ENCODE results near the gene ZBTB16.

Gene ZBTB16

GRCh38 chr11:114016986-114017385 lies 42.5 kb upstream of the ZBTB16 start:
- Histone ChIP-seq H3K27me3 (ENCODE audit: insufficient read depth, poor library complexity, severe bottlenecking) (no peaks in the 10 kb centered on the region), H3K4me1 (ENCODE audit: insufficient read depth, poor library complexity, severe bottlenecking) (no peaks in the 10 kb centered on the region), H3K4me3 (ENCODE audit: severe bottlenecking) (no peak overlapping the region), H3K36me3 (ENCODE audit: low read depth) (no peaks in the 10 kb centered on the region), H3K27ac (ENCODE audit: poor library complexity, severe bottlenecking) (no peak overlapping the region), H3K9me3 (ENCODE audit: severe bottlenecking) (no peaks in the 10 kb centered on the region)
- no peak for DNase-seq (ENCODE audit: low spot score)
- ATAC-seq (ENCODE audit: low read depth): no peak
- no peak for TF ChIP-seq CTCF (IDR thresholded peaks at IDR 0.05; ENCODE audit: poor library complexity, severe bottlenecking)

GRCh38 chr11:114017723-114018122 lies 41.8 kb upstream of the ZBTB16 start:
- DNase-seq (ENCODE audit: low spot score): no peak
- H3K36me3 ChIP-seq (ENCODE audit: low read depth): no peaks in the 10 kb centered on the region
- H3K9me3 ChIP-seq (ENCODE audit: severe bottlenecking): no peaks in the 10 kb centered on the region
- H3K27me3 ChIP-seq (ENCODE audit: insufficient read depth, poor library complexity, severe bottlenecking): no peaks in the 10 kb centered on the region
- no peak for TF ChIP-seq CTCF (IDR thresholded peaks at IDR 0.05; ENCODE audit: poor library complexity, severe bottlenecking)
- no peaks in the 10 kb centered on the region for H3K4me1 ChIP-seq (ENCODE audit: insufficient read depth, poor library complexity, severe bottlenecking)
- ATAC-seq (ENCODE audit: low read depth): peak; percentile 79
- no peak overlapping the region for H3K27ac ChIP-seq (ENCODE audit: poor library complexity, severe bottlenecking)
- no peak overlapping the region for H3K4me3 ChIP-seq (ENCODE audit: severe bottlenecking)

- no peak overlapping the region for H3K4me3 ChIP-seq (ENCODE audit: severe bottlenecking)
- no peak for ATAC-seq (ENCODE audit: low read depth)
- H3K27me3 ChIP-seq (ENCODE audit: insufficient read depth, poor library complexity, severe bottlenecking): no peaks in the 10 kb centered on the region
- no peak for TF ChIP-seq CTCF (IDR thresholded peaks at IDR 0.05; ENCODE audit: poor library complexity, severe bottlenecking)
- H3K27ac ChIP-seq (ENCODE audit: poor library complexity, severe bottlenecking): no peak overlapping the region
- no peaks in the 10 kb centered on the region for H3K36me3 ChIP-seq (ENCODE audit: low read depth)
- H3K9me3 ChIP-seq (ENCODE audit: severe bottlenecking): no peaks in the 10 kb centered on the region
- no peaks in the 10 kb centered on the region for H3K4me1 ChIP-seq (ENCODE audit: insufficient read depth, poor library complexity, severe bottlenecking)
- no peak for DNase-seq (ENCODE audit: low spot score)
Observed at GRCh38 chr11:114019046-114019445, 40.5 kb upstream of the ZBTB16 start.

- no peaks in the 10 kb centered on the region for H3K9me3 ChIP-seq (ENCODE audit: severe bottlenecking)
- no peak overlapping the region for H3K27ac ChIP-seq (ENCODE audit: poor library complexity, severe bottlenecking)
- no peak overlapping the region for H3K4me3 ChIP-seq (ENCODE audit: severe bottlenecking)
- no peaks in the 10 kb centered on the region for H3K4me1 ChIP-seq (ENCODE audit: insufficient read depth, poor library complexity, severe bottlenecking)
- no peak for TF ChIP-seq CTCF (IDR thresholded peaks at IDR 0.05; ENCODE audit: poor library complexity, severe bottlenecking)
- DNase-seq (ENCODE audit: low spot score) (no peak), ATAC-seq (ENCODE audit: low read depth) (no peak)
- no peaks in the 10 kb centered on the region for H3K27me3 ChIP-seq (ENCODE audit: insufficient read depth, poor library complexity, severe bottlenecking)
- no peaks in the 10 kb centered on the region for H3K36me3 ChIP-seq (ENCODE audit: low read depth)
Observed at GRCh38 chr11:114019574-114019973, 39.9 kb upstream of the ZBTB16 start.

- H3K27me3 ChIP-seq (ENCODE audit: insufficient read depth, poor library complexity, severe bottlenecking): peaks cover 3% of the 10 kb centered on the region
- TF ChIP-seq CTCF (IDR thresholded peaks at IDR 0.05; ENCODE audit: poor library complexity, severe bottlenecking): no peak
- H3K36me3 ChIP-seq (ENCODE audit: low read depth): no peaks in the 10 kb centered on the region
- no peak for DNase-seq (ENCODE audit: low spot score)
- no peak overlapping the region for H3K27ac ChIP-seq (ENCODE audit: poor library complexity, severe bottlenecking)
- ATAC-seq (ENCODE audit: low read depth): no peak
- H3K9me3 ChIP-seq (ENCODE audit: severe bottlenecking): no peaks in the 10 kb centered on the region
- no peaks in the 10 kb centered on the region for H3K4me1 ChIP-seq (ENCODE audit: insufficient read depth, poor library complexity, severe bottlenecking)
- no peak overlapping the region for H3K4me3 ChIP-seq (ENCODE audit: severe bottlenecking)
Observed at GRCh38 chr11:114025329-114025907, 34.1 kb upstream of the ZBTB16 start.
